Measurements from ENCODE around the gene IL1RAPL2. TPM values are rescaled to one million over a fixed set of nuclear protein-coding genes. Genes with fewer than 3 reads are reported as not detected.
"Not testable (repeated sequence)": the region's sequence is repeated elsewhere in the genome, so short reads cannot be mapped to it uniquely, and the experiment has no call there.

IL1RAPL2 gene
- total RNA-seq, 1 donor from 2014 or later: not detected

DNA sequence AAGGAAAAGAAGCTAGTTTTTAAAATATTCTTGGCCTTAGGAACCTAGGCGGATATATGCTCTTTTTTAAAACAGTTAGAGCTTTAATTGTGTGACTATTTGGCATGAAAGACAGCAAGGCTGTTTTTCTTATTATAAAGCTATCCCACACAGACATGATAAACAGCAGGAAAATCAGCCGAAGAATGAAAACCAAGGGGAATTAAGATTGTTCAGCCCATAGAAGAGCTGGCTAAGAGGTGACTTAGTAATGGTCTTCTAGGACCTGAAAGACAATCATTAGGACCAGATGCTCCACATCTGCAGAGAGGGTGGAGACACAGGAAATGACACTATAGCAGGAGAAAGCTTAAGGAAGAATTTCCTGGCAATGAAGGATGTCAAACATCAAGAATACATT, 1085.0 kb downstream of the IL1RAPL2 start:
- TF ChIP-seq, protein P1, sequence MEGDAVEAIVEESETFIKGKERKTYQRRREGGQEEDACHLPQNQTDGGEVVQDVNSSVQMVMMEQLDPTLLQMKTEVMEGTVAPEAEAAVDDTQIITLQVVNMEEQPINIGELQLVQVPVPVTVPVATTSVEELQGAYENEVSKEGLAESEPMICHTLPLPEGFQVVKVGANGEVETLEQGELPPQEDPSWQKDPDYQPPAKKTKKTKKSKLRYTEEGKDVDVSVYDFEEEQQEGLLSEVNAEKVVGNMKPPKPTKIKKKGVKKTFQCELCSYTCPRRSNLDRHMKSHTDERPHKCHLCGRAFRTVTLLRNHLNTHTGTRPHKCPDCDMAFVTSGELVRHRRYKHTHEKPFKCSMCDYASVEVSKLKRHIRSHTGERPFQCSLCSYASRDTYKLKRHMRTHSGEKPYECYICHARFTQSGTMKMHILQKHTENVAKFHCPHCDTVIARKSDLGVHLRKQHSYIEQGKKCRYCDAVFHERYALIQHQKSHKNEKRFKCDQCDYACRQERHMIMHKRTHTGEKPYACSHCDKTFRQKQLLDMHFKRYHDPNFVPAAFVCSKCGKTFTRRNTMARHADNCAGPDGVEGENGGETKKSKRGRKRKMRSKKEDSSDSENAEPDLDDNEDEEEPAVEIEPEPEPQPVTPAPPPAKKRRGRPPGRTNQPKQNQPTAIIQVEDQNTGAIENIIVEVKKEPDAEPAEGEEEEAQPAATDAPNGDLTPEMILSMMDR (IDR thresholded peaks at IDR 0.05; ENCODE audit: insufficient read depth, low read length, severe bottlenecking): no peak
- Histone ChIP-seq H3K4me3 (ENCODE audit: low read depth, low read length) (no peak overlapping the region), H3K27me3 (ENCODE audit: control insufficient read depth, insufficient read depth, low read length) (no peaks in the 10 kb centered on the region), H3K36me3 (ENCODE audit: control insufficient read depth, insufficient read depth, low read length) (no peaks in the 10 kb centered on the region)
- FAIRE-seq: no peak
- no peak for DNase-seq (ENCODE audit: low read depth)

GRCh38 chrX:105653891-105654290, 1087.9 kb downstream of the IL1RAPL2 start:
- FAIRE-seq: no peak
- TF ChIP-seq, protein P1 (IDR thresholded peaks at IDR 0.05; ENCODE audit: insufficient read depth, low read length, severe bottlenecking): no peak

DNA sequence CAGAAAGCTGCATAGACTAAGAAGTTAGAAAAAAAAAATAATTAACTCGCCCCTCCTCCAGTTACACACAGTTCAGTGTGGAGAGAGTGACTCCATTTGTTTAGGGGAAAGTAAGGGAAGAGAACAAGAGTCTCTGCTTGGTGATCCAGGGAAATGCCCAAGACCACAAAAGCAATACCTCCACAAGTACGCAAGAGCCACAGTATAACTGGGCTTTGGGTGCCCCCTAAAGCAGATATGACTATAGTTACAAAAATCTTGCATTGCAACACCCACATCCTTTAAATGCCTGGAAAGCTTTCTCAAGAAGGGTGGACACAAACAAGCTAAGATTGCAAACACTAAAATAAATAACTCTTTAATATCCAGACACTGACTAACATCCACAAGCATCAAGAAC, 1092.1 kb downstream of the IL1RAPL2 start:
- H3K27me3 ChIP-seq (ENCODE audit: control insufficient read depth, insufficient read depth, low read length): no peaks in the 10 kb centered on the region
- FAIRE-seq (no peak), DNase-seq (ENCODE audit: low read depth) (peak; percentile 24)
- no peaks in the 10 kb centered on the region for H3K36me3 ChIP-seq (ENCODE audit: control insufficient read depth, insufficient read depth, low read length)
- H3K4me3 ChIP-seq (ENCODE audit: low read depth, low read length): no peak overlapping the region
- TF ChIP-seq, protein P1 (IDR thresholded peaks at IDR 0.05; ENCODE audit: insufficient read depth, low read length, severe bottlenecking): no peak

More at GRCh38 chrX:105653891-105654290, 1087.9 kb downstream of the IL1RAPL2 start:
- DNase-seq (ENCODE audit: low read depth): no peak
- no peak overlapping the region for H3K4me3 ChIP-seq (ENCODE audit: low read depth, low read length)
- H3K27me3 ChIP-seq (ENCODE audit: control insufficient read depth, insufficient read depth, low read length): no peaks in the 10 kb centered on the region
- H3K36me3 ChIP-seq (ENCODE audit: control insufficient read depth, insufficient read depth, low read length): no peaks in the 10 kb centered on the region

DNA sequence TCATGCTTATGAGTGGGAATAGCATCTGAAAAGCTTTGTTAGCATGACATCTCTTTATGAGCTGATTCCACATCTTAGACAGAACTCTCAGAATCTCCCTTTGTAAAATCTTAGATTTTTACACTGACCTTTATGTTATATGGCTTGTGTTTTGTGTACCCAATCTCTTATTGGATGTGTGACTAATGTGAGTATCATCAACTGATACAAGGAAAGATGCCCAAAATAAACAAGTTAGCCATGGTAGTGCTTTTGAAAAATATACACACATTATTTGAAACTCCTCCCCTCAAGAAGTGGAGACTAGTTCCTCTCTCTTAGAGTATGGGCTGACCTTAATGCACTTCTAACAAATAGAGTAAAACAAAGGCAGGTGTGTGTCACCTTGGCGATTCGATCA, 1096.2 kb downstream of the IL1RAPL2 start:
- DNase-seq (ENCODE audit: low read depth) (peak; percentile 18), FAIRE-seq (no peak)
- no peaks in the 10 kb centered on the region for H3K27me3 ChIP-seq (ENCODE audit: control insufficient read depth, insufficient read depth, low read length)
- TF ChIP-seq, protein P1 (IDR thresholded peaks at IDR 0.05; ENCODE audit: insufficient read depth, low read length, severe bottlenecking): no peak
- no peaks in the 10 kb centered on the region for H3K36me3 ChIP-seq (ENCODE audit: control insufficient read depth, insufficient read depth, low read length)
- H3K4me3 ChIP-seq (ENCODE audit: low read depth, low read length): no peak overlapping the region

DNA sequence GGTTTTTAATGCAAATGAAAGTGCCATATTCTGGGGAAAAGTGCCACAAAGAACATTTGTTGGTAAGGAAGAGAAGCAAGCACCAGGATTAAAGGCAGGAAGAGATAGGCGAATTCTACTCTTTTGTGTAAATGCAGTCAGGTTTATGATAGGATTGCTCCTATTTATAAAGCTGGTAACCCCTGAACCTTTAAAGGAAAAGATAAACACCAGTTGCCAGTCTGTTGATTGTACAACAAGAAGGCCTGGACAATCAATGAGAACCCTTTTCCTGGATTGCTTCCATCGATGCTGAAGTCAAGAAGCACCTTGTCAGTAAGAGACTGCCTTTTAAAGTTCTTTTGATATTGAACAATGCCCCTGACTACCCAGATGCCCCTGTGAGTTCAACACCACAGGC, 1098.2 kb downstream of the IL1RAPL2 start:
- Histone ChIP-seq H3K4me3 (ENCODE audit: low read depth, low read length) (no peak overlapping the region), H3K36me3 (ENCODE audit: control insufficient read depth, insufficient read depth, low read length) (no peaks in the 10 kb centered on the region), H3K27me3 (ENCODE audit: control insufficient read depth, insufficient read depth, low read length) (no peaks in the 10 kb centered on the region)
- FAIRE-seq: no peak
- no peak for DNase-seq (ENCODE audit: low read depth)
- TF ChIP-seq, protein P1 (IDR thresholded peaks at IDR 0.05; ENCODE audit: insufficient read depth, low read length, severe bottlenecking): no peak

DNA sequence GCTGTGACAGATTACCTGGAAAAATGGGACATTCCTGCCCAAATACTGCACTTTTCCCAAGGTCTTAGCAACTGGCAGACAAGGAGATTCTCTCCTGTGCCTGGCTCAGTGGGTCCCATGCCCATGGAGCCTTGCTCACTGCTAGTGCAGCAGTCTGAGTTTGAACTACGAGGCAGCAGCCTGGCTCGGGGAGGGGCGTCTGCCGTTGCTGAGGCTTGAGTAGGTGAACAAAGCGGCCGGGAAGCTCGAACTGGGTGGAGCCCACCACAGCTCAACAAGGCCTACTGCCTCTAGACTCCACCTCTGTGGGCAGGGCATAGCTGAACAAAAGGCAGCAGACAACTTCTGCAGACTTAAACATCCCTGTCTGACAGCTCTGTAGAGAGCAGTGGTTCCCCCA, 1118.3 kb downstream of the IL1RAPL2 start:
- H3K36me3 ChIP-seq (ENCODE audit: control insufficient read depth, insufficient read depth, low read length); FAIRE-seq; H3K4me3 ChIP-seq (ENCODE audit: low read depth, low read length); H3K27me3 ChIP-seq (ENCODE audit: control insufficient read depth, insufficient read depth, low read length); DNase-seq (ENCODE audit: low read depth): not testable (repeated sequence)
